Astrocyte (in vitro differentiated cells and primary cell): Measurements from ENCODE around the gene C2.

Experiments
- CTCF ChIP-seq: IDR thresholded peaks from 2 replicates; pipeline ENCODE4 v1.5.1; 2011; ENCODE audit warnings: low read depth, mild to moderate bottlenecking, inconsistent platforms, low read length, moderate library complexity; ENCODE audit not compliant: insufficient read depth
- EZH2 ChIP-seq: IDR thresholded peaks from 2 replicates; pipeline ENCODE4 v1.6.1; 2012; ENCODE audit warnings: mild to moderate bottlenecking, low read length, inconsistent platforms; ENCODE audit not compliant: insufficient read depth

DNA sequence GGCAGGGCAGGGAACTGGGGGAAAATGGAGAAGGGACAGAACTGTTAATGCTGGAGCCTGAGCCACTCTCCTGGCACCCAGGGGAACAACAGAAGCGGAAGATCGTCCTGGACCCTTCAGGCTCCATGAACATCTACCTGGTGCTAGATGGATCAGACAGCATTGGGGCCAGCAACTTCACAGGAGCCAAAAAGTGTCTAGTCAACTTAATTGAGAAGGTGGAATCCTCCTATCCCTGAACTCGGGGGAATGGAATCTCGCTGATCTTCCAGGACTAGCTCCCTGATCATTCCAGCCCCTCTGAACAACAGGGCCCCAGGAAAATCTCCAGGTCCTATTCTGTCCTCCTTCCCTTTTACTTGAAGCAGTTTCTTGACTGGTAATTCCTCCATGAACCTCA is 20.3 kb downstream of the C2 start:
- TF ChIP-seq CTCF: no peak
- TF ChIP-seq EZH2: no peak
